Epithelial cell of esophagus (primary cell): ENCODE measurements around the gene PACS1.

ENCODE experiments used
- DNase-seq: peaks from one replicate; pipeline ENCODE4 v3.0.0; 2010; ENCODE audit warnings: low read depth
- H3K4me3 ChIP-seq: 2 replicates; pipeline ENCODE4 v1.5.1; 2011; ENCODE audit warnings: mild to moderate bottlenecking, low read length, control low read depth
- CTCF ChIP-seq: IDR thresholded peaks from 2 replicates; pipeline ENCODE4 v1.5.1; 2011; ENCODE audit warnings: low read depth, mild to moderate bottlenecking, low read length, control low read depth, inconsistent platforms; ENCODE audit not compliant: insufficient read depth; ENCODE audit errors: missing control alignments

PACS1 gene

GRCh38 chr11:66224226-66224855 is 154.3 kb downstream of the PACS1 start:
- peak; percentile 27 for DNase-seq
- no peak overlapping the region for H3K4me3 ChIP-seq
- no peak for TF ChIP-seq CTCF

GRCh38 chr11:66225066-66225465 is 155.0 kb downstream of the PACS1 start:
- H3K4me3 ChIP-seq, result no peak overlapping the region
- TF ChIP-seq CTCF, result no peak
- no peak for DNase-seq

- no peak for TF ChIP-seq CTCF
- DNase-seq, result no peak
- no peak overlapping the region for H3K4me3 ChIP-seq
Measured at GRCh38 chr11:66226101-66226500, 156.0 kb downstream of the PACS1 start.

- no peak overlapping the region for H3K4me3 ChIP-seq
- DNase-seq, result no peak
- TF ChIP-seq CTCF, result no peak
Measured at GRCh38 chr11:66227700-66228099, 157.6 kb downstream of the PACS1 start.

- TF ChIP-seq CTCF, result no peak
- H3K4me3 ChIP-seq, result no peak overlapping the region
- DNase-seq, result peak; percentile 15
Measured at GRCh38 chr11:66228521-66228920, 158.4 kb downstream of the PACS1 start.

- no peak for DNase-seq
- TF ChIP-seq CTCF, result no peak
- H3K4me3 ChIP-seq, result no peak overlapping the region
Measured at GRCh38 chr11:66230156-66230555, 160.1 kb downstream of the PACS1 start.

- no peak for TF ChIP-seq CTCF
- no peak overlapping the region for H3K4me3 ChIP-seq
- DNase-seq, result no peak
Measured at GRCh38 chr11:66230978-66231377, 160.9 kb downstream of the PACS1 start.
